HAP-1 (cell line): ENCODE data around the gene BAZ1A.
A peak's percentile ranks its signal among the peaks of the same experiment; 100 is the strongest.
"Not testable (repeated sequence)": the region's sequence is repeated elsewhere in the genome, so short reads cannot be mapped to it uniquely, and the experiment has no call there.

Source experiments
- DNase-seq, 2 experiments: peaks; one replicate each; pipeline ENCODE4 v3.0.0-alpha.2; 2016 to 2020; ENCODE audit warnings: low spot score in 2 of 2
- H3K27me3 ChIP-seq: fragments of 250-450 bp; sonication (Bioruptor Pico); 2 replicates; pipeline ENCODE4 v1.5.1; 2020; ENCODE audit warnings: low read depth, mild to moderate bottlenecking, moderate library complexity
- H3K36me3 ChIP-seq: fragments of 250-450 bp; sonication (Bioruptor Pico); replicated peaks from 2 replicates; pipeline ENCODE4 v1.5.1; 2020; ENCODE audit warnings: mild to moderate bottlenecking
- H3K4me1 ChIP-seq: fragments of 250-450 bp; sonication (Bioruptor Pico); 2 replicates; pipeline ENCODE4 v1.5.1; 2020; ENCODE audit warnings: mild to moderate bottlenecking
- H3K4me3 ChIP-seq: fragments of 250-450 bp; sonication (Bioruptor Pico); 2 replicates; pipeline ENCODE4 v1.5.1; 2020; ENCODE audit warnings: mild to moderate bottlenecking, moderate library complexity
- H3K9me3 ChIP-seq: fragments of 250-450 bp; sonication (Bioruptor Pico); 2 replicates; pipeline ENCODE4 v1.5.1; 2020; ENCODE audit warnings: mild to moderate bottlenecking, moderate library complexity
- in situ Hi-C: fragments of 300-500 bp; cut with MboI; formaldehyde crosslinking; loops from 3 replicates; pipeline ENCODE4 v1.14.3; 2020; ENCODE audit warnings: low sequenced_read_pairs, inconsistent platforms, mixed read lengths

Gene BAZ1A

GRCh38 chr14:34750233-34750632 is 124.9 kb downstream of the BAZ1A start:
- no peaks in the 10 kb centered on the region for H3K4me1 ChIP-seq
- no peak overlapping the region for H3K4me3 ChIP-seq
- no peaks in the 10 kb centered on the region for H3K27me3 ChIP-seq
- no peaks in the 10 kb centered on the region for H3K9me3 ChIP-seq
- DNase-seq = no peak
- H3K36me3 ChIP-seq = peaks cover 12% of the 10 kb centered on the region
- in situ Hi-C loops = no loop called here

- Histone ChIP-seq H3K9me3 (no peaks in the 10 kb centered on the region), H3K4me3 (no peak overlapping the region)
- in situ Hi-C loops = no loop called here
Observed at GRCh38 chr14:34749408-34749807, 125.8 kb downstream of the BAZ1A start.

GRCh38 chr14:34742270-34743115 is 132.7 kb downstream of the BAZ1A start:
- Histone ChIP-seq H3K4me1 (no peaks in the 10 kb centered on the region), H3K9me3 (no peaks in the 10 kb centered on the region), H3K4me3 (no peak overlapping the region), H3K36me3 (no peaks in the 10 kb centered on the region), H3K27me3 (no peaks in the 10 kb centered on the region)
- in situ Hi-C loops = no loop called here
- no peak for DNase-seq

More at GRCh38 chr14:34749408-34749807, 125.8 kb downstream of the BAZ1A start:
- H3K27me3 ChIP-seq = no peaks in the 10 kb centered on the region
- H3K36me3 ChIP-seq = peaks cover 6% of the 10 kb centered on the region
- H3K4me1 ChIP-seq = no peaks in the 10 kb centered on the region
- no peak for DNase-seq

- Histone ChIP-seq H3K4me3 (no peak overlapping the region), H3K4me1 (no peaks in the 10 kb centered on the region), H3K27me3 (no peaks in the 10 kb centered on the region), H3K36me3 (no peaks in the 10 kb centered on the region), H3K9me3 (no peaks in the 10 kb centered on the region)
- DNase-seq = no peak
- in situ Hi-C loops = no loop called here
Observed at GRCh38 chr14:34741840-34742239, 133.3 kb downstream of the BAZ1A start.

- in situ Hi-C loops, H3K4me1 ChIP-seq, H3K27me3 ChIP-seq, H3K36me3 ChIP-seq, H3K9me3 ChIP-seq, H3K4me3 ChIP-seq, DNase-seq: not testable (repeated sequence)
Observed at GRCh38 chr14:34740139-34740538, 135.0 kb downstream of the BAZ1A start.

GRCh38 chr14:34737079-34737478 is 138.1 kb downstream of the BAZ1A start:
- H3K4me1 ChIP-seq, H3K36me3 ChIP-seq, H3K27me3 ChIP-seq, in situ Hi-C loops, DNase-seq, H3K9me3 ChIP-seq, H3K4me3 ChIP-seq: not testable (repeated sequence)

GRCh38 chr14:34733245-34733644 is 141.9 kb downstream of the BAZ1A start:
- H3K9me3 ChIP-seq = no peaks in the 10 kb centered on the region
- no peak for DNase-seq
- H3K4me3 ChIP-seq = no peak overlapping the region
- no peaks in the 10 kb centered on the region for H3K27me3 ChIP-seq
- peaks cover 9% of the 10 kb centered on the region for H3K4me1 ChIP-seq
- H3K36me3 ChIP-seq = no peaks in the 10 kb centered on the region
- in situ Hi-C loops = no loop called here

GRCh38 chr14:34732802-34733201 is 142.4 kb downstream of the BAZ1A start:
- Histone ChIP-seq H3K4me3 (no peak overlapping the region), H3K36me3 (no peaks in the 10 kb centered on the region), H3K9me3 (no peaks in the 10 kb centered on the region), H3K4me1 (peaks cover 9% of the 10 kb centered on the region), H3K27me3 (no peaks in the 10 kb centered on the region)
- in situ Hi-C loops = no loop called here
- DNase-seq = no peak

- H3K27me3 ChIP-seq = no peaks in the 10 kb centered on the region
- no peaks in the 10 kb centered on the region for H3K9me3 ChIP-seq
- in situ Hi-C loops = no loop called here
- H3K4me1 ChIP-seq = peaks cover 3% of the 10 kb centered on the region
- H3K36me3 ChIP-seq = no peaks in the 10 kb centered on the region
- no peak overlapping the region for H3K4me3 ChIP-seq
- no peak for DNase-seq
Observed at GRCh38 chr14:34723867-34724266, 151.3 kb downstream of the BAZ1A start.

- Histone ChIP-seq H3K27me3 (no peaks in the 10 kb centered on the region), H3K4me3 (no peak overlapping the region), H3K4me1 (peaks cover 3% of the 10 kb centered on the region), H3K9me3 (no peaks in the 10 kb centered on the region), H3K36me3 (no peaks in the 10 kb centered on the region)
- DNase-seq = peak; percentile 59 to 64
- in situ Hi-C loops = no loop called here
Observed at GRCh38 chr14:34722723-34723545, 152.2 kb downstream of the BAZ1A start.

- Histone ChIP-seq H3K9me3 (no peaks in the 10 kb centered on the region), H3K27me3 (no peaks in the 10 kb centered on the region), H3K4me3 (no peak overlapping the region), H3K36me3 (no peaks in the 10 kb centered on the region), H3K4me1 (peaks cover 3% of the 10 kb centered on the region)
- in situ Hi-C loops = no loop called here
- DNase-seq = no peak
Observed at GRCh38 chr14:34721129-34721528, 154.0 kb downstream of the BAZ1A start.

- peaks cover 7% of the 10 kb centered on the region for H3K4me1 ChIP-seq
- H3K9me3 ChIP-seq = no peaks in the 10 kb centered on the region
- DNase-seq = no peak
- no peaks in the 10 kb centered on the region for H3K27me3 ChIP-seq
- no peaks in the 10 kb centered on the region for H3K36me3 ChIP-seq
- in situ Hi-C loops = no loop called here
- H3K4me3 ChIP-seq = no peak overlapping the region
Observed at GRCh38 chr14:34718750-34719304, 156.3 kb downstream of the BAZ1A start.

- Histone ChIP-seq H3K4me1 (peaks cover 26% of the 10 kb centered on the region), H3K9me3 (no peaks in the 10 kb centered on the region), H3K36me3 (peaks cover 15% of the 10 kb centered on the region), H3K27me3 (no peaks in the 10 kb centered on the region), H3K4me3 (peak overlapping the region; percentile 80)
- no peak for DNase-seq
- in situ Hi-C loops = no loop called here
Observed at GRCh38 chr14:34715127-34715863, 159.9 kb downstream of the BAZ1A start.
